ENCODE data around the gene GRID1. TPM values are rescaled to one million over a fixed set of nuclear protein-coding genes. Genes with fewer than 3 reads are reported as not detected.
"Not testable (repeated sequence)": the region's sequence is repeated elsewhere in the genome, so short reads cannot be mapped to it uniquely, and the experiment has no call there.

The GRID1 gene
- total RNA-seq, 1 donor from 2014 or later, result 0.20 TPM

DNA sequence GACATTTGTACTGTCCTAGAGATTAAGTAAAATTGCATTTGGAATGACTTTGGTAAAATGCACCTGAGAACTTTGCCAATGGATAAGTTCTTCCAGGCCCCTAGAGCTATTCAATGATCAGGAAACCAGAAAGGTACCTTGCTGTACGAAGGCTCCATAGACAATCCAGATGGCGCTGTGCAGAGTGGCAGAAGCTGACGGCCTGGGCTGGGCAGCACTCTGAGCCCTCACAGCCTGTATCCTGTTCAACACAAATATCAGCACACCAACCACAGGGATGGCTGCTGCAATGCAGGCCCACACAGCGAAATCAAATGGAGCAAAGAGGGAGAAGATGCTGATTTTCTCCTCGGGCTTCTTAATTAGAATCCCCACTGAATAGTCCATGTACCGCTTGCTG is 642.4 kb downstream of the GRID1 start:
- no peak for DNase-seq (ENCODE audit: low read depth)

DNA sequence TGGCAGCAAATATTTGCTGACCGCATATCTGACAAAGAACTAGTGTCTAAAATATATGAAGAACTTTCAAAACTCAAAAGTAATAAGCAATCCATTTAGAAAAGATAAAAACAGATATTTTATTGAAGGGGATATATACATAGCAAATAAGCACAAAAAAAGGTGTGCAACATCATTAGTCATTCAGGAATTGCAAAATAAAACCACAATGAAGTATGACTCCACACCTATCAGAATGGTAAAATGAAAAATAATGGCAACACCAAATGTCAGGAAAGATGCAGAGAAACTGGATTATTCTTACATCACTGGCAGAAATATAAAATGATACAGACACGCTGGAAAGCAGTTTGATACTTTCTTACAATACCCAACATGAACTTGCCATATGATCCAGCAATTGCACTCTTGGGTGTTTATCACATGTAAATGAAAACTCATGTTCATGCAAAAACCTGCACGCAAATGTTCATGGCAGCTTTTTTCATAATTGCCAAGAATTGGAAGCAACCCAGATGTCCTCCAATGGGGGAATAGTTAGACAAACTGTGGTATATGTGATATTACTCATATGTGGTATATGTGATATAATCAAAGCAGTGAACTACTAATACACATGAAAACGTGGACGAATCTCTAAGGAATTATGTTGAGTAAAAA is 645.5 kb downstream of the GRID1 start:
- no peak for DNase-seq (ENCODE audit: low read depth)

DNA sequence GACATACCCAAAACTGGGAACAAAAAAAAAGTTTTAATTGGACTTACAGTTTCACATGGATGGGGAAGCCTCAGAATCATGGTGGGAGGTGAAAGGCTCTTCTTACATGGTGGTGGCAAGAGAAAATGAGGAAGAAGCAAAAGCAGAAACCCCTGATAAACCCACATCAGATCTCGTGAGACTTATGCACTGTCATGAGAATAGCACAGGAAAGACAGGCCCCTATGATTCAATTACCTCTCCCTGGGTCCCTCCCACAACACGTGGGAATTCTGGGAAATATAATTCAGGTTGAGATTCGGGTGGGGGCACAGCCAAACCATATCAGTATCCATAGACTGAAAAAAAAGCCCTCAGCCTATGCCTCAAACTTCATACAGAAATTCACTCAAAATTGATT is 647.2 kb downstream of the GRID1 start:
- no peak for DNase-seq (ENCODE audit: low read depth)

DNA sequence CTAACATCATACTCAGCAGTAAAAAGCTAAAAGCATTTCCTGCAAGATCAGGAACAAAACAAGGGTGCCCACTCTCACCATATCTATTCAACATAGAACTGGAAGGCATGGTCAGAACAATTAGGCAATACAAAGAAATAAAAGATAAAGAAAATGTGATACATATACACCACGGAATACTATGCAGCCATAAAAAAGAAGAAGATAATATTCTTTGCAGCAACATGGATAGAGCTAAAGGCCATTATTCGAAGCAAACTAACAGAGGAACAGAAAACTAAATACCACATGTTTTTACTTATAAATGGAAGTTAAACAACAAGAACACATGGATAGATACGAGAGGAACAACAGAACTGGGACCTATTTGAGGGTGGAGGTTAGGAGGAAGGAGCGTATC is 652.7 kb downstream of the GRID1 start:
- DNase-seq (ENCODE audit: low read depth), result no peak

DNA sequence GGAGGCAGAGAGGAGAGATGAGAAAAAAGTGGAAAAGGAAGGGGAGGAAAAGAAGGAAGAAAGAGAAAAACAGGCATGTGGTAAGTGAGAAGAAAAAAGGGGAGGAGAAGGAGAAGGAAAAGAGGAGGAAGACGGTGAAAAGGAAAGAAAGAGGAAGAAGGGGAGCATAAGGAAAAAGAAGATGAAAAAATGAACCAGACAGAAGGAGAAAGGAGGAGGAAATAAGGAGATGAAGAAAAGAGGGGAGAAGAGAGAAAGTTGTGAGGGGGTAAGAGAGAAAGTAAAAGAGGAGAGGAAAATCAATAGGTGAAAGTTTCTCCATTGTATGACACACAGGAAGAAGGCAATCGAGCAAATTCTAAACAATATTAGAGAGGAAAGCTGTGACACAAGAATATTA is 663.8 kb downstream of the GRID1 start:
- no peak for DNase-seq (ENCODE audit: low read depth)

DNA sequence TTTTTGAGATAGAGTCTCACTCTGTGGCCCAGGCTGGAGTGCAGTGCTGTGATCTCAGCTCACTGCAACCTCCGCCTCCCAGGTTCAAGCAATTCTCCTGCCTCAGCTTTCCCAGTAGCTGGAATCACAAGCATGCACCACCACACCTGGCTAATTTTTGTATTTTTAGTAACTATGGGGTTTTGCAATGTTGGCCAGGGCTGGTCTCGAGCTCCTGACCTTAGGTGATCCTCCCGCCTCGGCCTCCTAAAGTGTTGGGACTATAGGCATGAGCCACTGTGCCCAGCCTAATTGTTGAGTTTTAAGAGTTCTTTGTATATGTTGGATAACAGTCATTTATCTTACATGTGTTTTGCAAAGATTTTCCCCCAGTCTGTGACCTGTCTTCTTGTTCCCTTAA is 667.5 kb downstream of the GRID1 start:
- not testable (repeated sequence) for DNase-seq (ENCODE audit: low read depth)

DNA sequence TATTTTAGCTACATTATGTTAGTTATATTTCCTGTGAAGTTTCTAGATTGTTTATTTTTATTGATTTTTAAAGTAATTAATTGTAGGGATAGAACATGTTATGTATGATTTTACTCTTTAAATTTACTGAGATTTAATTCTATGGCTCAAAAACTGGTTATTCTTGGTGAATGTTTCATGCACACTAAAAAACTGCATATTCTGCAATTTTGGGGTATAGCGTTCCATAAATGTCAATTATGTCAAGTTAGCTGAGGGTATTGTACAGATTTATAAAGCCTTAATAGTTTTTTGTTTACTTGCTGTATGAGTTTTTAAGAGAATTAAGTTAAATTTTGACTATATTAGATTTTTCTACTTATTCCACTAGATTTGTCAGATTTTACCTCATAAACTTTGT is 669.7 kb downstream of the GRID1 start:
- no peak for DNase-seq (ENCODE audit: low read depth)

DNA sequence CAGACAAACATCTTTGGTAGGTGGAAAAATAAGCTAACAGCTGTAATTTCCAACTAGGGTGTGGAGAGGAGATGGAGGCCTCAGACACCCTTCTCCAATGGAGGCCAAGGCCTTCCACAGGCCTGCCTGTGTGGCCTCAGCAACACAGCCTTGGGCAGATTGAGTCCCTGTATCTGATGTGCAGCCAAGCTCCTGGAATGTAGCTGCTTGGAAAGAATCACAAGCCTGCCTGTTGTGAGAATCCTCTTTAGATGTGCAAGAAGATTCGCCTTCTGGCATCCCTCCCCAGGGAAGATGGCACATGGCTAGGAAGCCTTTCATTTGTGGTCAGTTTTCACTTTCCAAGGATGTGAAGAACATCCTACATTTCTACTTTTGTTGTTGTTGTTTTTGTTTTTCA is 684.0 kb downstream of the GRID1 start:
- no peak for DNase-seq (ENCODE audit: low read depth)

DNA sequence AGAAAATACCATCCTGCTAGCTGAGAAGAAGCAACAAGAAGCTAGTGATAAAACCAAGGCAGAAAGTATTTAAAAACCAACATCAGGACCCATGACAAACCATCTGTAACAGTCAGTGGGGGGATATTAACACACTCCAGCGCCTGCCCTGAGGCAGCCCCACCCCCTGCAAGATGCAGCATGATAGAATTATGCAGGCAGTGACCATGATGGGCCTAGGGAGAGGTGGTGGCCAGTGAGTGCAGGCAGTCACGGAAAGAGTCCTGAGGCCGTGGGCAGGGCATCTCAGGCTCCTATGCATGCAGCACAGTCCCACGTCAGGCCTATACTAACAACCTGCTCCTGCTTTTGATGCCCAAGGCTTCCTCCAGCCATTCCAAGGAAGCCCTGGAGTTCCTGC is 686.9 kb downstream of the GRID1 start:
- no peak for DNase-seq (ENCODE audit: low read depth)

DNA sequence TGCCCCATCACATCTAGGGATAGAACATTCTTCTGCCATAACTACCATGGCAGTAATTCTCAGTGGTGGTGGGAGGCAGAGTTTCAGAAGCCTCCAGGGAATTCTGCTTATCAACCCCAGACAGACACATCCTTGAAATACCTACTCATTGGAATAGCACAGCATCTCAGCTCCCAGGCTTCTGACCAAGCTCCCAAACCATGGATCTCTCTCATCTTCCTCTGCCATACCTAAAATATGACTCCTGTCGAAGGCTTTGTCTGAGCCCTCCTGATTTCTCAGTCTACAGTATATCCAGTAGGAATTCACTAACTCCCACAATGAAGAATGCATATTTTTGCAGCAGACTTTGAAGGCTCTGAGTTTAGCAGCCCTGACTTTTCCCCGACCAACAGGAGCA is 687.5 kb downstream of the GRID1 start:
- no peak for DNase-seq (ENCODE audit: low read depth)

DNA sequence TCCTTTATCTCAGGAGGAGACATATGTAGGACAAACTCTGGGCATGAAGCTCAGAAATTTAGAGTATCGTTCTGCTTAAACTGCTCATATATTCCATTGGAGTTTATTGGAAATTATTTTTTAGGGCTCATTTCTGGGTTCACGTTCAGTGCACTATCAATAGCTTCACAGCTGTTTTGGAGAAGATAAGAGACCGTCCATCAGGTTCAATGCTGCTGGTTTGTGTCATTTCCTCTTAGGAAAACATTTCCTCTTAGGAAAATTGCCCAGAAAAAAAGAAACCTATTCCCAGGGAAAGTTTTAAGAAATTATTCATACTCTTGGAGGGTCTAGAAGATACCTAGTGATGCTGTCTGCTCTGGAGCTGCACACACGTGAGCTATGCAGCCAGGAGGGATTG is 691.7 kb downstream of the GRID1 start:
- no peak for DNase-seq (ENCODE audit: low read depth)

DNA sequence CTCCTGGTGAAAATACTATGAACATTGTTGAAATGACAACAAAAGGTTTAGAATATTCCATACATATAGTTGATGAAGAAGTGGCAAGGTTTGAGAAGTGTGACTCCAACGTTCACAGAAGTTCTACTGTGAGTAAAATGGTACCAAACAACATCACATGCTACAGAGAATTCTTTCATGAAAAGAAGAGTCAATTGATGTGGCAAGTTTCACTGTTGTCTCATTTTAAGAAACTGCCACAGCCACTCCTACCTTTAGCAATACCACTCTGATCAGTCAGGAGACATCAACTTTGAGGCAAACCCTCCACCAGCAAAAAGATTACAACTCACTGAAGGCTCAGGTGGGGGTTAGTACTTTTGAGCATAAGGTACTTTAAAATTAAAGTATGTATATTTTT is 693.3 kb downstream of the GRID1 start:
- DNase-seq (ENCODE audit: low read depth), result no peak

DNA sequence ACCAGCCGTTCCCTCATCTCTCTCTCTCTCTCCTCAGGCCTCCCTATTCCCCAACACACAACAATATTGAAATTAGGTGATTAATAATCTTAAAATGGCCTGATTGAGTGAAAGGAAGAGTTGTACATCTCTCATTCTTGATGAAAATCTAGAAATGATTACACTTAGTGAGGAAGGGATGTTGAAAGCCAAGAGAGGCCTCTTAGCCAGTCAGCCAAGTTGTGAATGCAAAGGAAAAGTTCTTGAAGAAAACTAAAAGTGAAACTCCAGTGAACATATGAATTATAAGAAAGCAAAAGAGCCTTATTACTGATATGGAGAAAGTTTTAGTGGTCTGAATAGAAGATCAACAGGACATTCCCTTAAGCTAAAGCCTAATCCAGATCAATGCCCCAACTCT is 695.1 kb downstream of the GRID1 start:
- no peak for DNase-seq (ENCODE audit: low read depth)

DNA sequence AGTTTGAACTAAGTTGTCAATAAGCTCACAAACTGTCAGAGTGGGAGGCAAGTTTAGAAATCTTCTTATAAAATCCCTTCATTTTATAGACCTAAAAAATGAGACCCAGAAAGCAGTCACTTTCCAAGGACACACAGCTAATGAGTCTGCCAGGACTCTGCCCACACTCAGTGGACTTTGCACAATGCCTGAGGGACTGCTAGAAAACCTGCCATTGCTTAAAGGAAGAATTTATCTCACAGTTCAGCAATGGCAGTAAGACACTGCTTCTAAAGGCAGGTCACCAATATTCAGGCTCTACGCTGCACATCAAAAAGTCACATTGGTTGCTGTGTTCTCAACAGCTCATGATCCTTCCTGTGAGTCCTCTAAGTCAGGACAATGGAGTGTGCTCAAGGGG is 698.1 kb downstream of the GRID1 start:
- no peak for DNase-seq (ENCODE audit: low read depth)

DNA sequence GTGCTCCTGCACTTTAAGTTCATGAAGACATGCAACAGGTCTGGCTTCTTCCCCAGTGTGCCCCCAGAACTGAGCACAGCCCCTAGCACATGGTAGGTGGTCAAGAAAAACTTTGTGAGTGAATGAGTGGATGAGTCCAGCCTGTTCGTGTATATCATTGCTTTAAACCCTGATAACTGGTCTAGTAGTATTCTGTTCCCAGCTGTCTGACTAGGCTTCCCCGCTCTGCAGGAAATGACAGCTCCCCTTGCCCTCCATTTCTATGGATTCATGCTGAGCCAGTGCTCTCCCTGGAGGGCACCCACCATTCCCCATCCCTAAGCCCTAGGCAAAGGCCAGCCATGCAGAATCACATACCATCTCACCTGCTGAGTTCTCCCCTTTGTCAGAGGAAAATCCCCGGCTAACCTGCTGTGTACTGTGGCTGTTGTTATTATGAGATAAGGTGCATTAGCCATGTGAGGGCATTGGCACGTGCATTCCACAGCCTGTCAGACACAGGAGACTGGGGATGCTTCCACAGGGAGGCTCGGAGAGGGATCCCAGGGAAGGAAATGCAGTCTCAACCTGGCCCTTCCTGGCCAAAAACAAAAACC is 698.9 kb downstream of the GRID1 start:
- DNase-seq (ENCODE audit: low read depth), result no peak

DNA sequence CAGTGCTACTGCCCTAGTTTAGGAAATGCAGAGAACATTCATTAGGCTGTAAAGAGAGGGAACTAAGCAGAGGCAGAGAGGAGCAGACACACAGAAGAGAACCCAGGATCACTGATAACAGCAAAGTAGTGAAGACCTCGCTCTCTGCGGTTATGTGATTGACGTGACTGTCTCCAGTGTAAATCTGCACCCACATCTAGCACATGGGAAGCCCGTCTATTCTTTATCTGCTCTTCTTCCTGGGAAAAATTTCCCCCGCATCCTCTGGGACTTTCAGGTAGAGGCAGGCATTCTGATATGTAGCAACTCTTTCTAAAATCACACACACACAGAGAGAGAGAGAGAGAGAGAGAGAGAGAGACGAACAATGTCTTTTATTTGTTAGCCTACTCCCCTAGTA is 699.6 kb downstream of the GRID1 start:
- DNase-seq (ENCODE audit: low read depth), result no peak

DNA sequence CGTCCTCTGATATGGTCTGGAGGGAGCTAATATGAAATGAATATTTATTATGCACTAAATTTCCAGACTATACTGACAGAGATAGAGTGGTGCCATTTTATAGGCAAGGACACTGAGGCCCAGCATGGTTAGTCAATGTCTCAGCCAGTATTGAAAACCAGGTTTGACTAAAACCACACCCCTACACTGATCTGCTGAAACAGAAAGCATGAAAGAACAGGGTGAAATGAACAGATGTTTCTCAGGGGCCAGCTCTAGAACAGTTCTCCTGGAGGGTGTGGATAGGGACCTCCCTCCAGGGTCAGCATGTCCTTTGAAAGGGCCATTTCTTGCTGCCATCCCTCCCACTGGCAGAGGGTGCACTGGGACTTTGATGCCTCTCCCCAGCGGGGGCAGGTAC is 700.5 kb downstream of the GRID1 start:
- DNase-seq (ENCODE audit: low read depth), result no peak

DNA sequence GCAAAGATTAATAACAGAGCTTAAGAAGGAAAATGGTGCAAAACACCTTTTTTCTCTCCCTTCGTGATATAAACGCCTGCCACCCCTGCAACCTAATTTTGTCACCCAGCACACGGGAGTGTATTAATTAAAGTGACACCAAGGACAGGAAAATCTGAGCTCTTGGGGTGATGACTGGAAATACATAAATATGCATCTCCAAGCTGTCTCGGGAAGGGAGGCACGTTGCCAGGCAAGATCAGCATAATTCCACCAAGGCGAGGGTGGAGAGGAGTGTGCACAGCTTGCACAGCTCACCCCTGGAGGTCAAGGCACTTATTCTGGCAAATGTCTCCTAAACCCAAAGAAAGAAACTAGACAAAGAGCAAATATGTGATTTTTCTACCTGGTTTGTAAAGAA is 700.9 kb downstream of the GRID1 start:
- DNase-seq (ENCODE audit: low read depth), result no peak

DNA sequence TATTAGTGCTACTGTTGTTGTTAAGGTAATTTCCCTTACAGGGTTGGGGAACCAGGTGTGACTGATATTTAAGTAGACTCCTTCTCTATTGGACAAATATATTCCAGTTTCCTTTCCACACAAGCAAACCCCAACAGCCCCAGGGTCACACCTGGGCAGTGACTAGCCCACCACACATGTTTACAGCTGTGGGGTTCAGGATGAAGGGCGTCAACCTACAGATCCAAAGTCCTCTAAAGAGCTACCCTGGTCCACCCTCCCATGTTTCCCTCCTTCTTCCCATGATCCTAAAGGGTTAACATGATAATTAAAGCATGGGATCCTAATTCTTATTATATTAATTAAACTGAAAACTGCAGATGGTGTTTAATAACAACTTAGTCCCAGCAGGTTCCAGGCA is 701.5 kb downstream of the GRID1 start:
- no peak for DNase-seq (ENCODE audit: low read depth)

DNA sequence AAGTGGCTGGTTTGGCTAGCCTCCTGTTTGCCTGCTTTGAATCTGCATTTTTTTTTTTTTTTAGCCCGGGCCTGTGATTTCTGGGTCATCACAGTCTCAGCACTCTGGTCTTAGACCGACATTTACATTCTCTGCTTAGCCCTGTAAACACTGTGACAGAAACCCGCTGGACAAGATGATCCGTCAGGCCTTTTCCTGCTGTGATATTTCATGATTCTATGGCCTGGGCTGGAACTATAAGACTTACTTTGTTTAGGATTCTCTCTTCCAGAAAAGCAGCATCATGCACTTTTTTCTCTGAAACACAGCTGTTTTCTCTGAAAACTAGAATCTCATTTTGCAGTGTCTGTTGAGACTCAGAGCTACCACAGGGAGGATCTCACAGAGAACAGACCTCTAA is 705.5 kb downstream of the GRID1 start:
- DNase-seq (ENCODE audit: low read depth), result no peak

DNA sequence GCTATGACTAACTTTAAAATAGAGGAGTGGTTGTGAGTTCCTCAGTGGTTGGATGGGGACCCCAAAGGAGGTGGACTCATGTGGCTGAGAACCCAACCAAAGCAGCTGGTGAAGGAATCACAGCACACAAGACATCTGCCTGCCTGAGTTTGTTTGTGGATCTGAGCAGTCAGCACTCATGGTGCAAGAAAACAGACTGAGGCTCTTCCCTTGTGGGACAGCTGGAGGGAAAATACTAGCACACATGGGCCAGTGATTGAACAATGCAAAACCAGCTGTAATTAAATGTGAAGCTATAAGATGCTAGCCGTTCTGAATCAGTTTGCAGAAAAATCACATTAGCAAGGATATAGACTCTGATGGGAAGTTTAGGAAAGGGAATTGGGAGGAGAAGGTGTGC is 707.3 kb downstream of the GRID1 start:
- DNase-seq (ENCODE audit: low read depth), result no peak

DNA sequence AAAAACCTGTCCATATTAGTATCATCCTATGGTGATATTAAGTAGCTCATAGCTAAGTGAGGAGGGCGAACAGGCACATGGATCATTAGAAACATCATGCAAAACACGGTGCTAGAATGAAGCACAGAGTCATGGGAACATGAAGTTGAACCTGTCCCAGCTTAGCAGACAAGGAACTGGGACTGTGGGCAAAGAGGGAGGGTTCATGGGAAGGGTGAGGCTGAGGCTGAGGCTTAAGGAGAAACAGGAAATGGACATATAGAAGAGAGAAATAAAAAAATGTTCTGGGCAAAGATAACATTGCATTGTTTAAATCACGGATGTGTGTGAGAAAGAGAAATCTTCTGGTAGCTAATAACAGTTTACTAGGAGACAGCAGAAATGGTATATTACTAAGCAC is 708.1 kb downstream of the GRID1 start:
- DNase-seq (ENCODE audit: low read depth), result no peak

DNA sequence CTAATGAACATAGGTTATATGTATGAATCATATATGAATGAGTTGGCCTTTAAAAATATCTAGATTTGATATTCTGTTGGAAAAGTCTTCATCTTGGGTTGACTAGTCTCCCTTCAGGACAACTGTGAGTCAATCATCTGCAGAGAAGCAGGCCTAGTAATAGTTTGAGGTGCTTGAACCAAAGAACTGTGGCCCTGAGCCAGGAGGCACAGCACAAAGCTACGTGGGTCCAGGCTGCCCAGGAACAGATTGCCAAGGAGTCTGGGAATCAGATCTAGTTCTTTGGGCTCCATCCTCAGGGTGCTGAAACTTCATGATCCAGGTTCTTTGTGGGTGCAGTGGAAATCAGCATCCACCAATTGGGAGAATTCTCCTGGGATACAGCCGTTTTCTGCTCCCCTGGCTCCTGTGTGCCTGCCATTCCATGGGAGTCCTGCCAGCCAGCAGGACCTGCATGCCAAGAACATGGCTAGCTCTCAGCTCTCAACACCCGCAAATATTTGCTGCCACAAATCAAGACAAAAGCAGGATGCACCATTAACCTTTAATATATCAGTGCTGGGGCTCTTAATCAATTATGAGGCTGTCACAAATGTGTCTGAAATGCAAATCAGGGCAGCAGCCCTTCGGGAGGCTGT is 709.0 kb downstream of the GRID1 start:
- no peak for DNase-seq (ENCODE audit: low read depth)

DNA sequence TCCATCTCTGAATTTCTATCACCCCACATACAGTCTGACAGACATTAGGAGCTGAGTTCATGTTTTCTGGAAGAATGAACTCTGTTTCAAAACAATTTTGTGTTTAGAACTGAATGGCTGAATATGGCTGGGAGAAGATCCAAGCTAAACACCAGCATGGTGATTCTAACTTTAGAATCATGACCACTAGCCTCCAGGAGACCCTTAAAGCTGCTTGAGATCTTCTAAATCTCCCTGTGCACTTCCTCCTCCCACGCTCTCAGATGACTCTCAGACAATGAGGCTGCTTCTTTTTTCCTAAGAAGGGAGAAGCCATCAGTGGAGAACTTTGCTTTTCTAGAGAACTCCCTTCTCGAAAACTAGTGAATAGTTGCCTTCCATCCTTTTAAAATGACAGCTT is 711.2 kb downstream of the GRID1 start:
- no peak for DNase-seq (ENCODE audit: low read depth)
